ENCODE data around the gene SLC13A5.
A peak's percentile ranks its signal among the peaks of the same experiment; 100 is the strongest.
"Not testable (repeated sequence)": the region's sequence is repeated elsewhere in the genome, so short reads cannot be mapped to it uniquely, and the experiment has no call there.

The SLC13A5 gene

GRCh38 chr17:6669479-6670212, 43.5 kb downstream of the SLC13A5 start:
- Mint-ChIP-seq H3K27ac (no peak overlapping the region), H3K4me1 (peaks cover 8% of the 10 kb centered on the region), H3K27me3 (peaks cover 2% of the 10 kb centered on the region), H3K36me3 (ENCODE audit: low read depth) (no peaks in the 10 kb centered on the region), H3K4me3 (no peak overlapping the region), H3K9me3 (no peaks in the 10 kb centered on the region)
- DNase-seq (no peak), ATAC-seq (peak; percentile 37)

- no peak overlapping the region for H3K4me3 Mint-ChIP-seq
- H3K27me3 Mint-ChIP-seq: peaks cover 2% of the 10 kb centered on the region
- no peak overlapping the region for H3K27ac Mint-ChIP-seq
- no peak for ATAC-seq
- H3K4me1 Mint-ChIP-seq: peaks cover 8% of the 10 kb centered on the region
- no peaks in the 10 kb centered on the region for H3K36me3 Mint-ChIP-seq (ENCODE audit: low read depth)
- no peaks in the 10 kb centered on the region for H3K9me3 Mint-ChIP-seq
- DNase-seq: no peak
These were observed 44.3 kb downstream of the SLC13A5 start for GRCh38 chr17:6668727-6669425.

GRCh38 chr17:6668219-6668618, 45.0 kb downstream of the SLC13A5 start:
- Mint-ChIP-seq H3K36me3 (ENCODE audit: low read depth) (no peaks in the 10 kb centered on the region), H3K27ac (no peak overlapping the region), H3K4me3 (no peak overlapping the region), H3K9me3 (no peaks in the 10 kb centered on the region), H3K4me1 (peaks cover 8% of the 10 kb centered on the region), H3K27me3 (peaks cover 2% of the 10 kb centered on the region)
- DNase-seq (no peak), ATAC-seq (no peak)

- Mint-ChIP-seq H3K27ac (no peak overlapping the region), H3K4me1 (peaks cover 8% of the 10 kb centered on the region), H3K9me3 (no peaks in the 10 kb centered on the region), H3K36me3 (ENCODE audit: low read depth) (no peaks in the 10 kb centered on the region), H3K27me3 (peaks cover 2% of the 10 kb centered on the region), H3K4me3 (no peak overlapping the region)
- DNase-seq: no peak
- ATAC-seq: peak; percentile 60
These were observed 45.7 kb downstream of the SLC13A5 start for GRCh38 chr17:6667516-6667915.

- Mint-ChIP-seq H3K27me3 (peaks cover 2% of the 10 kb centered on the region), H3K36me3 (ENCODE audit: low read depth) (no peaks in the 10 kb centered on the region), H3K9me3 (no peaks in the 10 kb centered on the region), H3K27ac (no peak overlapping the region), H3K4me1 (peaks cover 10% of the 10 kb centered on the region), H3K4me3 (no peak overlapping the region)
- DNase-seq (no peak), ATAC-seq (no peak)
These were observed 46.6 kb downstream of the SLC13A5 start for GRCh38 chr17:6666557-6666956.

- peak; percentile 50 for DNase-seq
- H3K36me3 Mint-ChIP-seq (ENCODE audit: low read depth): no peaks in the 10 kb centered on the region
- H3K9me3 Mint-ChIP-seq: no peaks in the 10 kb centered on the region
- ATAC-seq: peak; percentile 48
- H3K27me3 Mint-ChIP-seq: peaks cover 2% of the 10 kb centered on the region
- no peak overlapping the region for H3K4me3 Mint-ChIP-seq
- no peak overlapping the region for H3K27ac Mint-ChIP-seq
- peaks cover 14% of the 10 kb centered on the region for H3K4me1 Mint-ChIP-seq
These were observed 47.1 kb downstream of the SLC13A5 start for GRCh38 chr17:6666077-6666521.

- H3K4me1 Mint-ChIP-seq: peaks cover 27% of the 10 kb centered on the region
- not testable (repeated sequence) for H3K27ac Mint-ChIP-seq; H3K36me3 Mint-ChIP-seq (ENCODE audit: low read depth); H3K4me3 Mint-ChIP-seq; DNase-seq; H3K9me3 Mint-ChIP-seq; ATAC-seq; H3K27me3 Mint-ChIP-seq
These were observed 50.0 kb downstream of the SLC13A5 start for GRCh38 chr17:6663200-6663599.

- ATAC-seq (no peak), DNase-seq (no peak)
- Mint-ChIP-seq H3K36me3 (ENCODE audit: low read depth) (no peaks in the 10 kb centered on the region), H3K27me3 (no peaks in the 10 kb centered on the region), H3K4me3 (no peak overlapping the region), H3K27ac (no peak overlapping the region), H3K9me3 (no peaks in the 10 kb centered on the region), H3K4me1 (peaks cover 29% of the 10 kb centered on the region)
These were observed 51.7 kb downstream of the SLC13A5 start for GRCh38 chr17:6661464-6661848.

GRCh38 chr17:6660805-6661463, 52.2 kb downstream of the SLC13A5 start:
- Mint-ChIP-seq H3K4me1 (peaks cover 31% of the 10 kb centered on the region), H3K27ac (no peak overlapping the region), H3K27me3 (no peaks in the 10 kb centered on the region), H3K9me3 (no peaks in the 10 kb centered on the region), H3K36me3 (ENCODE audit: low read depth) (no peaks in the 10 kb centered on the region), H3K4me3 (no peak overlapping the region)
- ATAC-seq (peak; percentile 45), DNase-seq (no peak)

GRCh38 chr17:6660101-6660500, 53.1 kb downstream of the SLC13A5 start:
- H3K4me3 Mint-ChIP-seq: no peak overlapping the region

GRCh38 chr17:6658411-6658810, 54.8 kb downstream of the SLC13A5 start:
- not testable (repeated sequence) for DNase-seq; ATAC-seq; H3K27ac Mint-ChIP-seq; H3K4me3 Mint-ChIP-seq; H3K27me3 Mint-ChIP-seq; H3K36me3 Mint-ChIP-seq (ENCODE audit: low read depth); H3K9me3 Mint-ChIP-seq
- peaks cover 40% of the 10 kb centered on the region for H3K4me1 Mint-ChIP-seq

More at GRCh38 chr17:6660101-6660500, 53.1 kb downstream of the SLC13A5 start:
- no peak for DNase-seq
- no peaks in the 10 kb centered on the region for H3K36me3 Mint-ChIP-seq (ENCODE audit: low read depth)
- peaks cover 35% of the 10 kb centered on the region for H3K4me1 Mint-ChIP-seq
- ATAC-seq: no peak
- no peak overlapping the region for H3K27ac Mint-ChIP-seq
- peaks cover 6% of the 10 kb centered on the region for H3K27me3 Mint-ChIP-seq
- no peaks in the 10 kb centered on the region for H3K9me3 Mint-ChIP-seq

GRCh38 chr17:6657633-6658287, 55.4 kb downstream of the SLC13A5 start:
- DNase-seq: no peak
- peak overlapping the region; percentile 5 for H3K27ac Mint-ChIP-seq
- H3K4me1 Mint-ChIP-seq: peaks cover 46% of the 10 kb centered on the region
- H3K4me3 Mint-ChIP-seq: peak overlapping the region; percentile 77
- ATAC-seq: no peak
- H3K36me3 Mint-ChIP-seq (ENCODE audit: low read depth): peaks cover 5% of the 10 kb centered on the region
- no peaks in the 10 kb centered on the region for H3K9me3 Mint-ChIP-seq
- peaks cover 6% of the 10 kb centered on the region for H3K27me3 Mint-ChIP-seq

- H3K27me3 Mint-ChIP-seq; H3K36me3 Mint-ChIP-seq (ENCODE audit: low read depth); H3K9me3 Mint-ChIP-seq: not testable (repeated sequence)
- Mint-ChIP-seq H3K27ac (peak overlapping the region; percentile 5), H3K4me3 (peak overlapping the region; percentile 77), H3K4me1 (peaks cover 54% of the 10 kb centered on the region)
- peak; percentile 49 for DNase-seq
- peak; percentile 71 for ATAC-seq
These were observed 56.2 kb downstream of the SLC13A5 start for GRCh38 chr17:6656797-6657632.

Measured in activated naive CD8-positive, alpha-beta T cell treated with anti-CD3 and anti-CD28 coated beads, Interleukin-2, amount 50 U/mL, for 24 hours (primary cell).